Loucy (cell line): ENCODE measurements around the gene RIMKLA.

Experiments used
- CTCF ChIP-seq: fragments of 200-600 bp; sonication (generic); conservative IDR thresholded peaks from 2 replicates; pipeline ENCODE4 v1.5.1; 2014; ENCODE audit warnings: mild to moderate bottlenecking, antibody characterized with exemption, low read length
- EZH2phosphoT487 ChIP-seq: fragments of 200-600 bp; IDR thresholded peaks from 2 replicates; pipeline ENCODE4 v1.6.1; 2018; ENCODE audit warnings: antibody characterized with exemption, mild to moderate bottlenecking, moderate library complexity, borderline replicate concordance

DNA sequence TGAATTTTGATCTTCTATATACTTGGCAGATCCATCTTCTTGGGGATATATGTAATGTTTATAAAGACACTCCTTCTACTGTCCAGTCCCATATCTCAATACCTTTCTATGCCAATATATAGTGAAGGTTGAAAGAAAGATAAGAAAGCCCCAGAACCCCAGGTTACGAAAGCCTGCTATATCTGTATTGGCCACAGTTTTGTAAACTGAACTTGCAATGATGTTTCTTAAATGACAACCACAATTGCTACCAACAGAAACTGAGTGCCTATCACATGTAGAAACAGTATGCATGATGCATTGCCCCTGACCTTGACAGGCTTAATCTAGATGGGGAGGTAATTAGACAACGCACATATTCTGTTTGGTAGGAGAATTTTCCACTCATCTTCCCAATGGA, 7.8 kb upstream of the RIMKLA start:
- TF ChIP-seq CTCF (no peak), EZH2phosphoT487 (no peak)
